ENCODE results near the gene PAX5. TPM values are rescaled to one million over a fixed set of nuclear protein-coding genes. Genes with fewer than 3 reads are reported as not detected.

Gene PAX5
- total and polyA plus RNA-seq, 2 of the 13 experiments (the other 11 are each of a cell fraction or from before 2014, with no cell fraction given): not detected

DNA sequence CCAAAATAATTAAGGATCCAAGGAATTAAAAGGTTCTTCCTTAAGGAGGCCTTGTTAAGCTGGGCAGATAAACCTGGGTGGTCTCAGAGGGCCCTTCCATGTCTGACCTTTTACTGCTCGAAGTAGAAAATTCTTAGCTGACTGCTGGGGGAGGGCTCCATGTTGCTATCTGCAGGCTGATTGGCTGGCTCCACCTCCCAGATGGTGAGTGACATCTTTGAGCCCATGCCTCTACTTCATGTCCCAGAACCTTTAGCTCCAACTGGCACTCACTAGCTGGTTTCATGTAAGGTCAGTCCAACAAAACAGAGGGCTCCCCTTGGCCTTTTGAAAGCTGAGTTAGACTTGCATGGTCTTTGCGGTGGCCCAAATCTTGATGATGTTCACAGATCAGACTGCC lies 188.2 kb downstream of the PAX5 start (continued):
- TF ChIP-seq, protein P1, sequence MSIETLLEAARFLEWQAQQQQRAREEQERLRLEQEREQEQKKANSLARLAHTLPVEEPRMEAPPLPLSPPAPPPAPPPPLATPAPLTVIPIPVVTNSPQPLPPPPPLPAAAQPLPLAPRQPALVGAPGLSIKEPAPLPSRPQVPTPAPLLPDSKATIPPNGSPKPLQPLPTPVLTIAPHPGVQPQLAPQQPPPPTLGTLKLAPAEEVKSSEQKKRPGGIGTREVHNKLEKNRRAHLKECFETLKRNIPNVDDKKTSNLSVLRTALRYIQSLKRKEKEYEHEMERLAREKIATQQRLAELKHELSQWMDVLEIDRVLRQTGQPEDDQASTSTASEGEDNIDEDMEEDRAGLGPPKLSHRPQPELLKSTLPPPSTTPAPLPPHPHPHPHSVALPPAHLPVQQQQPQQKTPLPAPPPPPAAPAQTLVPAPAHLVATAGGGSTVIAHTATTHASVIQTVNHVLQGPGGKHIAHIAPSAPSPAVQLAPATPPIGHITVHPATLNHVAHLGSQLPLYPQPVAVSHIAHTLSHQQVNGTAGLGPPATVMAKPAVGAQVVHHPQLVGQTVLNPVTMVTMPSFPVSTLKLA (IDR thresholded peaks at IDR 0.05): no peak

- H3K4me1 ChIP-seq (ENCODE audit: insufficient read depth, low read length): peaks cover 27% of the 10 kb centered on the region
- WGBS (ENCODE audit: low lambda C conversion rate): 20% methylated on average over 1 of the region's 1 CpG
- intact Hi-C loops (cut with micrococcal nuclease; ENCODE audit: unreplicated experiment): no loop called here
- no peaks in the 10 kb centered on the region for H4K20me1 ChIP-seq (ENCODE audit: insufficient read depth, low read length)
- BruUV-seq (replicated peaks): no TSS peak
- no peak overlapping the region for H3K4me2 ChIP-seq (ENCODE audit: low read depth, low read length)
- no peak for DNase-seq (ENCODE audit: low spot score)
- in situ Hi-C loops (cut with HindIII; ENCODE audit: extremely low pct_ligation_motif_present, low pct_unique_long_range_greater_than_20kb): no loop called here
- no peaks in the 10 kb centered on the region for H3K79me2 ChIP-seq (ENCODE audit: insufficient read depth, low read length)
- H3K27ac ChIP-seq (ENCODE audit: extremely low read length, insufficient read depth, low read length): no peak overlapping the region
- no peak overlapping the region for H3K4me3 ChIP-seq (replicated peaks in 1 of 3; ENCODE audit: insufficient read depth in 1 of 3, low read depth in 2 of 3, low read length in 3 of 3)
- no peak overlapping the region for H3K9ac ChIP-seq (ENCODE audit: insufficient read depth, low read depth, low read length)
- no peak for ATAC-seq
- FAIRE-seq: no peak
- CTCF ChIA-PET (ENCODE audit: low intra/inter-chr PET ratio, low total read pairs): no interaction called here
- H3K27me3 ChIP-seq (ENCODE audit: control insufficient read depth in 1 of 2, insufficient read depth in 2 of 2, low read length in 2 of 2): peaks cover 9 to 24% of the 10 kb centered on the region in 2 experiments; a peak in 3 of 5 replicates
- POLR2A ChIA-PET: no interaction called here
- no peak overlapping the region for H2AFZ ChIP-seq (ENCODE audit: low read length)
- H3K9me3 ChIP-seq (ENCODE audit: low read length): no peaks in the 10 kb centered on the region
- no peaks in the 10 kb centered on the region for H3K36me3 ChIP-seq (replicated peaks in 1 of 2; ENCODE audit: control insufficient read depth in 1 of 2, insufficient read depth in 2 of 2, low read length in 2 of 2)
- TF ChIP-seq JUNB (CRISPR knock-in tag; IDR thresholded peaks at IDR 0.05; ENCODE audit: borderline replicate concordance) (no peak), FOXA1 (IDR thresholded peaks at IDR 0.05) (no peak), FOXA1 (CRISPR knock-in tag; IDR thresholded peaks at IDR 0.05) (no peak), HCFC1 (IDR thresholded peaks at IDR 0.05; ENCODE audit: low read depth, low read length) (no peak), ATAD3A (CRISPR knock-in tag; IDR thresholded peaks at IDR 0.05) (no peak), ZHX2 (IDR thresholded peaks at IDR 0.05; ENCODE audit: low read depth) (no peak), ZHX2 (CRISPR knock-in tag; IDR thresholded peaks at IDR 0.05; ENCODE audit: borderline replicate concordance) (no peak), HINFP (CRISPR knock-in tag; IDR thresholded peaks at IDR 0.05; ENCODE audit: low read depth) (no peak), CENPT (CRISPR knock-in tag; IDR thresholded peaks at IDR 0.05; ENCODE audit: low read depth) (no peak)
- TF ChIP-seq, protein P2, sequence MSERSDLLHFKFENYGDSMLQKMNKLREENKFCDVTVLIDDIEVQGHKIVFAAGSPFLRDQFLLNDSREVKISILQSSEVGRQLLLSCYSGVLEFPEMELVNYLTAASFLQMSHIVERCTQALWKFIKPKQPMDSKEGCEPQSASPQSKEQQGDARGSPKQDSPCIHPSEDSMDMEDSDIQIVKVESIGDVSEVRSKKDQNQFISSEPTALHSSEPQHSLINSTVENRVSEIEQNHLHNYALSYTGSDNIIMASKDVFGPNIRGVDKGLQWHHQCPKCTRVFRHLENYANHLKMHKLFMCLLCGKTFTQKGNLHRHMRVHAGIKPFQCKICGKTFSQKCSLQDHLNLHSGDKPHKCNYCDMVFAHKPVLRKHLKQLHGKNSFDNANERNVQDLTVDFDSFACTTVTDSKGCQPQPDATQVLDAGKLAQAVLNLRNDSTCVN (CRISPR knock-in tag; IDR thresholded peaks at IDR 0.05; ENCODE audit: borderline replicate concordance): no peak
Measured at GRCh38 chr9:36844961-36845360, 189.1 kb downstream of the PAX5 start.

Measured in HepG2 (cell line).